ENCODE data around the gene DDIT4.
A peak's percentile ranks its signal among the peaks of the same experiment; 100 is the strongest.

Gene DDIT4

GRCh38 chr10:72316748-72317435 lies 43.2 kb downstream of the DDIT4 start:
- no peak for DNase-seq (ENCODE audit: low read depth in 2 of 2)

- DNase-seq (ENCODE audit: low read depth in 2 of 2): no peak
These were observed 44.9 kb downstream of the DDIT4 start for GRCh38 chr10:72318418-72319262.

- DNase-seq (ENCODE audit: low read depth in 2 of 2): peak; percentile 81 to 86
These were observed 45.9 kb downstream of the DDIT4 start for GRCh38 chr10:72319416-72320254.

- DNase-seq (ENCODE audit: low read depth in 2 of 2): peak; percentile 50 to 52
These were observed 47.0 kb downstream of the DDIT4 start for GRCh38 chr10:72320676-72321247.

- DNase-seq (ENCODE audit: low read depth in 2 of 2): no peak
These were observed 47.7 kb downstream of the DDIT4 start for GRCh38 chr10:72321248-72322029.

GRCh38 chr10:72322030-72322279 lies 48.2 kb downstream of the DDIT4 start:
- DNase-seq (ENCODE audit: low read depth in 2 of 2): no peak

- DNase-seq (ENCODE audit: low read depth in 2 of 2): peak; percentile 47 to 60
These were observed 48.7 kb downstream of the DDIT4 start for GRCh38 chr10:72322280-72323058.

GRCh38 chr10:72323108-72323749 lies 49.5 kb downstream of the DDIT4 start:
- no peak for DNase-seq (ENCODE audit: low read depth in 2 of 2)

GRCh38 chr10:72323771-72324191 lies 50.1 kb downstream of the DDIT4 start:
- no peak for DNase-seq (ENCODE audit: low read depth in 2 of 2)

All from stimulated activated CD4-positive, alpha-beta T cell treated with anti-CD3 and anti-CD28 coated beads, Interleukin-1b, Interleukin-23, amount 100 ng/mL, for 4 hours (primary cell).